ENCODE data around the gene UNC13A. TPM values are rescaled to one million over a fixed set of nuclear protein-coding genes. Genes with fewer than 3 reads are reported as not detected.
A peak's percentile ranks its signal among the peaks of the same experiment; 100 is the strongest.

UNC13A gene
- total RNA-seq, 1 experiment from 2014 or later: 29.0 TPM

- peak overlapping the region; percentile 20; the same call in 1 of the 2 replicates for H3K4me2 ChIP-seq (ENCODE audit: low read length)
- no peak overlapping the region for H3K27ac ChIP-seq (ENCODE audit: low read depth, low read length)
- ATAC-seq (peak; percentile 92), DNase-seq (ENCODE audit: low read depth, low spot score) (peak; percentile 68)
- no peak overlapping the region for H2AFZ ChIP-seq (ENCODE audit: low read depth, low read length, poor library complexity, severe bottlenecking)
- intact Hi-C loops (cut with micrococcal nuclease): no loop called here
- TF ChIP-seq ZBTB33 (IDR thresholded peaks at IDR 0.05; ENCODE audit: extremely low read depth, insufficient replicate concordance, low read length) (no peak), YY1 (IDR thresholded peaks at IDR 0.05; ENCODE audit: extremely low read depth, insufficient replicate concordance, low read depth, low read length) (peak; percentile 48), SP1 (IDR thresholded peaks at IDR 0.05; ENCODE audit: low read depth) (peak; percentile 75)
- RAD21 ChIA-PET (ENCODE audit: low non-redundant PET in 1 of 2, low total read pairs in 2 of 2, uncharacterized antibody in 2 of 2, unreplicated experiment in 2 of 2): no interaction called here
- H3K9me3 ChIP-seq (ENCODE audit: control insufficient read depth in 1 of 2, insufficient read depth in 1 of 2, low read depth in 1 of 2, low read length in 2 of 2): no peaks in the 10 kb centered on the region
- no peaks in the 10 kb centered on the region for H3K27me3 ChIP-seq (ENCODE audit: insufficient read depth, low read length)
- peaks cover 5% of the 10 kb centered on the region; the same call in 1 of the 2 replicates for H3K79me2 ChIP-seq (ENCODE audit: insufficient read depth, low read length)
- POLR2A ChIA-PET: no interaction called here
- no TSS peak for BruUV-seq (replicated peaks)
- H3K4me3 ChIP-seq (replicated peaks in 1 of 2; ENCODE audit: low read depth in 1 of 2, low read length in 2 of 2): no peak overlapping the region
- no peaks in the 10 kb centered on the region for H3K9me2 ChIP-seq (ENCODE audit: insufficient read depth)
- no peak overlapping the region for H3K9ac ChIP-seq (ENCODE audit: low read length)
- H3K4me1 ChIP-seq (ENCODE audit: control insufficient read depth in 1 of 2, insufficient read depth in 2 of 2, low read length in 2 of 2): peaks cover 12 to 30% of the 10 kb centered on the region in 2 experiments
- H4K20me1 ChIP-seq (ENCODE audit: insufficient read depth): no peaks in the 10 kb centered on the region
- H3K36me3 ChIP-seq (ENCODE audit: control insufficient read depth in 1 of 2, insufficient read depth in 2 of 2, low read length in 2 of 2): peaks cover 0 to 3% of the 10 kb centered on the region in 2 experiments; a peak in 1 of 4 replicates
- CTCF ChIA-PET: no interaction called here
Measured at GRCh38 chr19:17671906-17672305, 16.2 kb downstream of the UNC13A start.

GRCh38 chr19:17669419-17669818, 18.7 kb downstream of the UNC13A start:
- TF ChIP-seq SRF (IDR thresholded peaks at IDR 0.05; ENCODE audit: low read depth) (no peak), FOSL1 (IDR thresholded peaks at IDR 0.05; ENCODE audit: low read depth) (no peak), ZFX (IDR thresholded peaks at IDR 0.05) (no peak), SIN3A (IDR thresholded peaks at IDR 0.05; ENCODE audit: low read depth) (no peak), CEBPB (IDR thresholded peaks at IDR 0.05; ENCODE audit: low read depth) (no peak), MAX (IDR thresholded peaks at IDR 0.05) (no peak), RAD21 (IDR thresholded peaks at IDR 0.05; ENCODE audit: low read depth) (no peak), ZBTB33 (IDR thresholded peaks at IDR 0.05; ENCODE audit: extremely low read depth, insufficient replicate concordance, low read length) (no peak), ZNF274 (IDR thresholded peaks at IDR 0.05; ENCODE audit: low read depth, low read length) (no peak)
- Histone ChIP-seq H3K9me2 (ENCODE audit: insufficient read depth) (no peaks in the 10 kb centered on the region), H3K4me2 (ENCODE audit: low read length) (no peak overlapping the region), H3K9me3 (ENCODE audit: control insufficient read depth in 1 of 2, insufficient read depth in 1 of 2, low read depth in 1 of 2, low read length in 2 of 2) (0 out of 4 replicates have a peak, but pooled peaks cover 0 to 6% of the 10 kb centered on the region in 2 experiments), H3K36me3 (ENCODE audit: control insufficient read depth in 1 of 2, insufficient read depth in 2 of 2, low read length in 2 of 2) (peaks cover 0 to 15% of the 10 kb centered on the region in 2 experiments; a peak in 2 of 4 replicates), H3K27me3 (ENCODE audit: insufficient read depth, low read length) (no peaks in the 10 kb centered on the region), H4K20me1 (ENCODE audit: insufficient read depth) (no peaks in the 10 kb centered on the region), H2AFZ (ENCODE audit: low read depth, low read length, poor library complexity, severe bottlenecking) (no peak overlapping the region), H3K79me2 (ENCODE audit: insufficient read depth, low read length) (no peaks in the 10 kb centered on the region), H3K4me3 (replicated peaks in 1 of 2; ENCODE audit: low read depth in 1 of 2, low read length in 2 of 2) (no peak overlapping the region), H3K27ac (ENCODE audit: low read depth, low read length) (no peak overlapping the region), H3K4me1 (ENCODE audit: control insufficient read depth in 1 of 2, insufficient read depth in 2 of 2, low read length in 2 of 2) (peaks cover 7 to 22% of the 10 kb centered on the region in 2 experiments; a peak in 3 of 4 replicates), H3K9ac (ENCODE audit: low read length) (no peak overlapping the region)
- no peak for ATAC-seq
- no TSS peak for BruUV-seq (replicated peaks)
- CTCF ChIA-PET: no interaction called here
- RAD21 ChIA-PET (ENCODE audit: low non-redundant PET in 1 of 2, low total read pairs in 2 of 2, uncharacterized antibody in 2 of 2, unreplicated experiment in 2 of 2): no interaction called here
- intact Hi-C loops (cut with micrococcal nuclease): no loop called here
- no peak for DNase-seq (ENCODE audit: low read depth, low spot score)
- POLR2A ChIA-PET: interaction anchor here (0.5 kb wide), 1 partner anchor 62 kb away, joined by 4 read pairs; no protein-coding TSS in a partner anchor

Measured in HCT116 (cell line).